Suprapubic skin (tissue), 4 donors: Measurements from ENCODE around the gene KCNJ6. TPM values are rescaled to one million over a fixed set of nuclear protein-coding genes. Genes with fewer than 3 reads are reported as not detected.

Source experiments
- DNase-seq, 2 donors: peaks; one replicate each; pipeline ENCODE4 v3.0.0-alpha.2; 2019; ENCODE audit warnings: low spot score in 2 of 2
- H3K27ac ChIP-seq: fragments of 200-600 bp; sonication (generic); one replicate; pipeline ENCODE4 v1.5.1; 2019
- H3K27me3 ChIP-seq: fragments of 200-600 bp; sonication (generic); one replicate; pipeline ENCODE4 v1.5.1; 2019
- H3K36me3 ChIP-seq: fragments of 200-600 bp; sonication (generic); one replicate; pipeline ENCODE4 v1.5.1; 2019
- H3K4me1 ChIP-seq: fragments of 200-600 bp; sonication (generic); one replicate; pipeline ENCODE4 v1.5.1; 2019
- H3K4me3 ChIP-seq: fragments of 200-600 bp; sonication (generic); one replicate; pipeline ENCODE4 v1.5.1; 2019; ENCODE audit warnings: mild to moderate bottlenecking
- H3K9me3 ChIP-seq: fragments of 200-600 bp; sonication (generic); one replicate; pipeline ENCODE4 v1.5.1; 2019
- EP300 ChIP-seq: sonication (generic); formaldehyde crosslinking; IDR thresholded peaks from one replicate; pipeline ENCODE4 v1.6.1; 2017; ENCODE audit warnings: antibody characterized with exemption
- POLR2A ChIP-seq, 2 donors: fragments of 450-650 bp; IDR thresholded peaks; one replicate each; pipeline ENCODE4 v1.6.1; 2017; ENCODE audit warnings: antibody characterized with exemption in 2 of 2, mild to moderate bottlenecking in 2 of 2, moderate library complexity in 2 of 2
- POLR2AphosphoS5 ChIP-seq, 3 donors: sonication (generic); formaldehyde crosslinking; IDR thresholded peaks; one replicate each; pipeline ENCODE4 v1.6.1; 2017; ENCODE audit warnings: antibody characterized with exemption in 3 of 3
- WGBS: methylation state at CpG from one replicate; pipeline ENCODE4 v1.1.5; 2018; 5-methylcytosine and 5-hydroxymethylcytosine counted together
- total RNA-seq, 4 donors: library from RNA; depleted of rRNA; stranded (reverse); fragments of >200 nt; gene quantifications; one replicate each; pipeline ENCODE4 v1.1.0, GENCODE V29; 2016
- TF ChIP-seq, protein P1 (sequence below), 2 donors: fragments of 200-600 bp in 1 of 2; fragments of 450-650 bp in 1 of 2; sonication (generic) in 1 of 2; IDR thresholded peaks; one replicate each; pipeline ENCODE4 v1.5.1; 2016 to 2019; ENCODE audit warnings: antibody characterized with exemption in 2 of 2, mild to moderate bottlenecking in 1 of 2, moderate library complexity in 1 of 2

The KCNJ6 gene
- total RNA-seq, 4 donors from 2014 or later, result not detected

DNA sequence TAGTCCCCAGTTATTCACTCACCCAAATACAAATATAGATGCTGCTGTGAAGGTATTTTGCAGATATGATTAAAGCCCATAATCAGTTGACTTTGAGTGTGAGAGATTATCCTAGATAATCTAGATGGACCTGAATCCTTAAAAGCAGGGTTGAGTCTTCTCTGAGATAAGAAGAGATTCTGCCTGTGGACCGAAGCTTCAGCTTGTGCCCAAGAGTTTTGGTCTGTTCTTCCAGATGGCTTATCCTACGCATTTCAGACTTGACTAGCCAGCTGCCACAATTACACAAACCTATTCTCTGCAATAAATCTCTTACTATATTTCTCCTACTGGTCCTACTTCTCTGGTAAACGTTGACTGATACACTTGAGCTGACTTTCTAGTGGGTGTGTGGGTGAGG lies 145.1 kb downstream of the KCNJ6 start:
- no peak for TF ChIP-seq EP300
- TF ChIP-seq POLR2AphosphoS5 (IDR thresholded peaks at IDR 0.05), result no peak
- Histone ChIP-seq H3K4me1 (peaks cover 4% of the 10 kb centered on the region), H3K4me3 (no peak overlapping the region), H3K27me3 (no peaks in the 10 kb centered on the region), H3K27ac (no peak overlapping the region), H3K9me3 (no peaks in the 10 kb centered on the region), H3K36me3 (no peaks in the 10 kb centered on the region)
- 67% methylated on average over 3 of the region's 3 CpGs for WGBS
- DNase-seq, result no peak

DNA sequence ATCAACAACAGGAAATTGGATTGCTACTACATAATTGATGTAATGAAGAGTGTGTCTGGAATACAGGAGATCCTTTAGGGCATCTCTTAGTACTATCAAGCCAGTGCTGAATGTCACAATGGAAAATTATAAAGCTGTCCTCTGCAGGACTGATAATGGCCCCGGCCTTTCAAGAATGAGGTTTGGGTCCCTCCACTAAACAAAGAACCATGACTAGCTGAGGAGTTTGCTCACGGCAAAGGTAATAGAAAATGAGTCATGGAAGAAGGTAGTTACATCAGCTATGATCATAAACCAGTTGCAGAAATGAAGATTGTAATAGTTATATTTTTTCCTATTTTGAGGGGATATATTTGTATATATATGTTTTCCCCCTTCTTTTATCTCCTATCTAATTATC lies 145.8 kb downstream of the KCNJ6 start:
- Histone ChIP-seq H3K27me3 (no peaks in the 10 kb centered on the region), H3K4me3 (no peak overlapping the region), H3K4me1 (peaks cover 9% of the 10 kb centered on the region), H3K27ac (no peak overlapping the region), H3K9me3 (no peaks in the 10 kb centered on the region), H3K36me3 (no peaks in the 10 kb centered on the region)
- 100% methylated on average over 2 of the region's 2 CpGs for WGBS
- TF ChIP-seq EP300 (no peak), POLR2AphosphoS5 (IDR thresholded peaks at IDR 0.05) (no peak), POLR2A (IDR thresholded peaks at IDR 0.05) (no peak)
- TF ChIP-seq, protein P1, sequence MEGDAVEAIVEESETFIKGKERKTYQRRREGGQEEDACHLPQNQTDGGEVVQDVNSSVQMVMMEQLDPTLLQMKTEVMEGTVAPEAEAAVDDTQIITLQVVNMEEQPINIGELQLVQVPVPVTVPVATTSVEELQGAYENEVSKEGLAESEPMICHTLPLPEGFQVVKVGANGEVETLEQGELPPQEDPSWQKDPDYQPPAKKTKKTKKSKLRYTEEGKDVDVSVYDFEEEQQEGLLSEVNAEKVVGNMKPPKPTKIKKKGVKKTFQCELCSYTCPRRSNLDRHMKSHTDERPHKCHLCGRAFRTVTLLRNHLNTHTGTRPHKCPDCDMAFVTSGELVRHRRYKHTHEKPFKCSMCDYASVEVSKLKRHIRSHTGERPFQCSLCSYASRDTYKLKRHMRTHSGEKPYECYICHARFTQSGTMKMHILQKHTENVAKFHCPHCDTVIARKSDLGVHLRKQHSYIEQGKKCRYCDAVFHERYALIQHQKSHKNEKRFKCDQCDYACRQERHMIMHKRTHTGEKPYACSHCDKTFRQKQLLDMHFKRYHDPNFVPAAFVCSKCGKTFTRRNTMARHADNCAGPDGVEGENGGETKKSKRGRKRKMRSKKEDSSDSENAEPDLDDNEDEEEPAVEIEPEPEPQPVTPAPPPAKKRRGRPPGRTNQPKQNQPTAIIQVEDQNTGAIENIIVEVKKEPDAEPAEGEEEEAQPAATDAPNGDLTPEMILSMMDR (IDR thresholded peaks at IDR 0.05), result no peak
- DNase-seq, result no peak

DNA sequence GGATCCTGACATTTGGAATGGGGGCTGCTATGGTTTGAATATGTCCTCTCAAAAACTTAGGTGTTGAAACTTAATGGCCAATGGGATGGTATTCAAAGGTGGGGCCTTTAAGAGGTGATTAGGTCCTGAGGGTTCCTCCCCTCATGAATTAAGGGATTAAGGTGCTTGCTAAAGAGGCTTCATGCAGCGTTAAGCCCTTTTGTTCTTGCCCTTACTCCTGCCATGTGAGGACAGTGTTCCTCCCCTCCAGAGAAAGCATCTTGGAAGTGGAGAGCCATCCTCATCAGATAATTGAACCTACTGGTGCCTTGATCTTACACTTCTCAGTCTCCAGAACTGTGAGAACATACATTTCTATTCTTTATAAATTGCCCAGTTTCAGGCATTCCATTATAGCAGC lies 146.6 kb downstream of the KCNJ6 start:
- Histone ChIP-seq H3K4me3 (no peak overlapping the region), H3K9me3 (no peaks in the 10 kb centered on the region), H3K27ac (no peak overlapping the region), H3K27me3 (no peaks in the 10 kb centered on the region), H3K36me3 (no peaks in the 10 kb centered on the region), H3K4me1 (peaks cover 11% of the 10 kb centered on the region)
- TF ChIP-seq EP300 (no peak), POLR2AphosphoS5 (IDR thresholded peaks at IDR 0.05) (no peak), POLR2A (IDR thresholded peaks at IDR 0.05) (no peak)
- TF ChIP-seq, protein P1 (IDR thresholded peaks at IDR 0.05), result no peak
- no peak for DNase-seq
- 23% methylated on average over 1 of the region's 1 CpG for WGBS

DNA sequence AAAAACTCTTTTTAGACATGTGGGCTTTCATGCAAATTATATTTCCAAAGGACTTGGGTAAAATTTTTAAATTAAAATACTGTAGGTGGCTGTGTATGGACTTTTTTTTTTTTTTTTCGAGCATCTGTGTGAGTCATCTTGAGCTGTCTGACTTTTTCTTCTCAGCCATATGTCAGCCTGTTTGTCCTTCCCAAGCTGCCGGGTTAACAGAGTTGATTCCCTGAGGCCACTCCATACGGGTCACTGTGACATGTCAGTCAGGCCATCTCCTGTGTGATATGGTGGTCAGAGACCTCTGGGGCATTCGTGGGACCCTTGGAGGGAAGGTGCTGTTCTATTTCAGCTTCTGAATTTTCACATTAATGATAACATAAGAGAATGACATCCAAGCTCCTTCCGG lies 148.3 kb downstream of the KCNJ6 start:
- Histone ChIP-seq H3K4me1 (peaks cover 11% of the 10 kb centered on the region), H3K4me3 (no peak overlapping the region), H3K9me3 (no peaks in the 10 kb centered on the region), H3K36me3 (no peaks in the 10 kb centered on the region), H3K27me3 (no peaks in the 10 kb centered on the region), H3K27ac (no peak overlapping the region)
- DNase-seq, result no peak
- 50% methylated on average over 5 of the region's 5 CpGs for WGBS
- TF ChIP-seq, protein P1 (IDR thresholded peaks at IDR 0.05), result no peak
- no peak for TF ChIP-seq POLR2AphosphoS5 (IDR thresholded peaks at IDR 0.05)
- TF ChIP-seq POLR2A (IDR thresholded peaks at IDR 0.05), result no peak
- TF ChIP-seq EP300, result no peak

DNA sequence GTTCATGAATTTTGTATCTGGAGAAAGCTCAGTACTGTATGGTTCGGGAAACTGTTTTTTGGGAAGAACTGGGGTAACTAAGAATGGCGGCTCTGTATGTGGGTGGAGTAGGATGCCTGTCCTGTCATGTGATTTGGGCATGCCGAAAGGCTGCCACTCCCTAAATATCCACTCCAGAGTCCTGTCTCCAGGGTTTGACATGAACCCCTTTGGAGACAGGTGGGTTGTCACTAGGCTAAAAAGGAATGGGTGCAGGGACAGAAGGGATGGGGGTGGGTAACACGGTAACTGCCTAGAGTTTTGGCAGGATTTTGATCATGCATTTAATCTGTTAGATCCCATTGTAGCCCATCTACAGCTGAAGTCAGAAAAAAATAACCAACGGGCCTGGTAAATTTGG lies 150.1 kb downstream of the KCNJ6 start:
- DNase-seq, result no peak
- Histone ChIP-seq H3K4me3 (no peak overlapping the region), H3K27me3 (no peaks in the 10 kb centered on the region), H3K27ac (no peak overlapping the region), H3K4me1 (peaks cover 11% of the 10 kb centered on the region), H3K36me3 (no peaks in the 10 kb centered on the region), H3K9me3 (no peaks in the 10 kb centered on the region)
- WGBS, result 48% methylated on average over 5 of the region's 5 CpGs
- no peak for TF ChIP-seq POLR2AphosphoS5 (IDR thresholded peaks at IDR 0.05)
- no peak for TF ChIP-seq POLR2A (IDR thresholded peaks at IDR 0.05)
- TF ChIP-seq, protein P1 (IDR thresholded peaks at IDR 0.05), result no peak
- no peak for TF ChIP-seq EP300
